Measurements from ENCODE around the gene UNC13D.
"Not testable (repeated sequence)": the region's sequence is repeated elsewhere in the genome, so short reads cannot be mapped to it uniquely, and the experiment has no call there.

The UNC13D gene

GRCh38 chr17:75878174-75878998, 34.2 kb upstream of the UNC13D start, which contains the start of gene TRIM47:
Gene TRIM47 (minus strand): TSS chr17:75878581. CDS start chr17:75878548, 33 bp downstream.
- Histone ChIP-seq H3K4me1 (ENCODE audit: control insufficient read depth, insufficient read depth, low read length) (peaks cover 35% of the 10 kb centered on the region), H3K4me3 (ENCODE audit: low read length) (peak within 1 kb of the TSS; percentile 88), H3K9ac (ENCODE audit: low read length) (peak within 1 kb of the TSS; percentile 95), H3K27ac (ENCODE audit: low read depth, low read length) (peak within 1 kb of the TSS; percentile 96), H3K27me3 (ENCODE audit: control insufficient read depth, insufficient read depth, low read length) (no peaks in the 10 kb centered on the region), H3K36me3 (ENCODE audit: control insufficient read depth, insufficient read depth, low read length) (peaks cover 7% of the 10 kb centered on the region)

GRCh38 chr17:75877752-75878173, 33.6 kb upstream of the UNC13D start:
- Histone ChIP-seq H3K4me3 (ENCODE audit: low read length) (peak overlapping the region; percentile 88), H3K9ac (ENCODE audit: low read length) (peak overlapping the region; percentile 95), H3K27ac (ENCODE audit: low read depth, low read length) (peak overlapping the region; percentile 96), H3K27me3 (ENCODE audit: control insufficient read depth, insufficient read depth, low read length) (no peaks in the 10 kb centered on the region), H3K36me3 (ENCODE audit: control insufficient read depth, insufficient read depth, low read length) (peaks cover 7% of the 10 kb centered on the region), H3K4me1 (ENCODE audit: control insufficient read depth, insufficient read depth, low read length) (peaks cover 41% of the 10 kb centered on the region)

GRCh38 chr17:75876938-75877751, 32.9 kb upstream of the UNC13D start:
- peaks cover 46% of the 10 kb centered on the region for H3K4me1 ChIP-seq (ENCODE audit: control insufficient read depth, insufficient read depth, low read length)

GRCh38 chr17:75876190-75876937, 32.2 kb upstream of the UNC13D start:
- H3K27me3 ChIP-seq (ENCODE audit: control insufficient read depth, insufficient read depth, low read length), result no peaks in the 10 kb centered on the region
- H3K4me3 ChIP-seq (ENCODE audit: low read length), result peak overlapping the region; percentile 88
- H3K27ac ChIP-seq (ENCODE audit: low read depth, low read length), result peak overlapping the region; percentile 96
- peaks cover 46% of the 10 kb centered on the region for H3K4me1 ChIP-seq (ENCODE audit: control insufficient read depth, insufficient read depth, low read length)
- H3K9ac ChIP-seq (ENCODE audit: low read length), result peak overlapping the region; percentile 34
- H3K36me3 ChIP-seq (ENCODE audit: control insufficient read depth, insufficient read depth, low read length), result peaks cover 7% of the 10 kb centered on the region

More at GRCh38 chr17:75876938-75877751, 32.9 kb upstream of the UNC13D start:
- Histone ChIP-seq H3K27me3 (ENCODE audit: control insufficient read depth, insufficient read depth, low read length) (no peaks in the 10 kb centered on the region), H3K4me3 (ENCODE audit: low read length) (peak overlapping the region; percentile 88), H3K9ac (ENCODE audit: low read length) (peak overlapping the region; percentile 95), H3K27ac (ENCODE audit: low read depth, low read length) (peak overlapping the region; percentile 96), H3K36me3 (ENCODE audit: control insufficient read depth, insufficient read depth, low read length) (peaks cover 7% of the 10 kb centered on the region)

- Histone ChIP-seq H3K4me1 (ENCODE audit: control insufficient read depth, insufficient read depth, low read length) (peaks cover 46% of the 10 kb centered on the region), H3K27ac (ENCODE audit: low read depth, low read length) (peak overlapping the region; percentile 96), H3K4me3 (ENCODE audit: low read length) (peak overlapping the region; percentile 88), H3K9ac (ENCODE audit: low read length) (no peak overlapping the region), H3K27me3 (ENCODE audit: control insufficient read depth, insufficient read depth, low read length) (no peaks in the 10 kb centered on the region), H3K36me3 (ENCODE audit: control insufficient read depth, insufficient read depth, low read length) (peaks cover 7% of the 10 kb centered on the region)
Observed at GRCh38 chr17:75875940-75876189, 31.7 kb upstream of the UNC13D start.

GRCh38 chr17:75875182-75875939, 31.2 kb upstream of the UNC13D start:
- Histone ChIP-seq H3K27ac (ENCODE audit: low read depth, low read length) (peak overlapping the region; percentile 96), H3K4me1 (ENCODE audit: control insufficient read depth, insufficient read depth, low read length) (peaks cover 46% of the 10 kb centered on the region), H3K27me3 (ENCODE audit: control insufficient read depth, insufficient read depth, low read length) (no peaks in the 10 kb centered on the region), H3K9ac (ENCODE audit: low read length) (no peak overlapping the region), H3K36me3 (ENCODE audit: control insufficient read depth, insufficient read depth, low read length) (peaks cover 7% of the 10 kb centered on the region), H3K4me3 (ENCODE audit: low read length) (peak overlapping the region; percentile 88)

- no peaks in the 10 kb centered on the region for H3K27me3 ChIP-seq (ENCODE audit: control insufficient read depth, insufficient read depth, low read length)
- H3K4me1 ChIP-seq (ENCODE audit: control insufficient read depth, insufficient read depth, low read length), result peaks cover 51% of the 10 kb centered on the region
- peak overlapping the region; percentile 96 for H3K27ac ChIP-seq (ENCODE audit: low read depth, low read length)
- H3K9ac ChIP-seq (ENCODE audit: low read length), result no peak overlapping the region
- peaks cover 7% of the 10 kb centered on the region for H3K36me3 ChIP-seq (ENCODE audit: control insufficient read depth, insufficient read depth, low read length)
- no peak overlapping the region for H3K4me3 ChIP-seq (ENCODE audit: low read length)
Observed at GRCh38 chr17:75874323-75875181, 30.3 kb upstream of the UNC13D start.

GRCh38 chr17:75873587-75874322, 29.6 kb upstream of the UNC13D start:
- H3K27me3 ChIP-seq (ENCODE audit: control insufficient read depth, insufficient read depth, low read length), result no peaks in the 10 kb centered on the region
- H3K27ac ChIP-seq (ENCODE audit: low read depth, low read length), result peak overlapping the region; percentile 96
- H3K36me3 ChIP-seq (ENCODE audit: control insufficient read depth, insufficient read depth, low read length), result peaks cover 7% of the 10 kb centered on the region
- H3K9ac ChIP-seq (ENCODE audit: low read length), result no peak overlapping the region
- H3K4me1 ChIP-seq (ENCODE audit: control insufficient read depth, insufficient read depth, low read length), result peaks cover 57% of the 10 kb centered on the region
- H3K4me3 ChIP-seq (ENCODE audit: low read length), result no peak overlapping the region

GRCh38 chr17:75872434-75873351, 28.5 kb upstream of the UNC13D start:
- H3K36me3 ChIP-seq (ENCODE audit: control insufficient read depth, insufficient read depth, low read length), result peaks cover 7% of the 10 kb centered on the region
- H3K27me3 ChIP-seq (ENCODE audit: control insufficient read depth, insufficient read depth, low read length), result no peaks in the 10 kb centered on the region
- H3K27ac ChIP-seq (ENCODE audit: low read depth, low read length), result peak overlapping the region; percentile 96
- peaks cover 57% of the 10 kb centered on the region for H3K4me1 ChIP-seq (ENCODE audit: control insufficient read depth, insufficient read depth, low read length)
- peak overlapping the region; percentile 55 for H3K4me3 ChIP-seq (ENCODE audit: low read length)
- H3K9ac ChIP-seq (ENCODE audit: low read length), result peak overlapping the region; percentile 55

- H3K4me3 ChIP-seq (ENCODE audit: low read length), result peak overlapping the region; percentile 33
- peaks cover 39% of the 10 kb centered on the region for H3K4me1 ChIP-seq (ENCODE audit: control insufficient read depth, insufficient read depth, low read length)
- not testable (repeated sequence) for H3K27me3 ChIP-seq (ENCODE audit: control insufficient read depth, insufficient read depth, low read length); H3K9ac ChIP-seq (ENCODE audit: low read length); H3K36me3 ChIP-seq (ENCODE audit: control insufficient read depth, insufficient read depth, low read length)
- peak overlapping the region; percentile 86 for H3K27ac ChIP-seq (ENCODE audit: low read depth, low read length)
Observed at GRCh38 chr17:75870228-75870627, 26.0 kb upstream of the UNC13D start.
